Endothelial cell of umbilical vein (primary cell): ENCODE data around the gene NES.

Experiments
- CTCF ChIP-seq, 2 donors: IDR thresholded peaks; 1 replicate in 1 of 2; 2 replicates in 1 of 2; pipeline ENCODE4 v1.5.1; 2011; ENCODE audit warnings: low read length in 2 of 2, mild to moderate bottlenecking in 2 of 2, moderate library complexity in 2 of 2, control low read depth in 1 of 2, inconsistent platforms in 1 of 2, low read depth in 1 of 2; ENCODE audit not compliant: insufficient read depth in 1 of 2; ENCODE audit errors: extremely low read depth in 1 of 2
- EZH2 ChIP-seq: IDR thresholded peaks from 2 replicates; pipeline ENCODE4 v1.6.1; 2012; ENCODE audit warnings: borderline replicate concordance, low read depth, mild to moderate bottlenecking, moderate library complexity, low read length, inconsistent platforms; ENCODE audit not compliant: severe bottlenecking
- FOS ChIP-seq: IDR thresholded peaks from 2 replicates; pipeline ENCODE4 v1.6.1; 2011; ENCODE audit warnings: mild to moderate bottlenecking, low read length, moderate library complexity, borderline replicate concordance; ENCODE audit not compliant: insufficient read depth
- GATA2 ChIP-seq: IDR thresholded peaks from 2 replicates; pipeline ENCODE4 v1.7.0; 2011; ENCODE audit warnings: low read depth, mild to moderate bottlenecking, moderate library complexity, mixed read lengths, low read length; ENCODE audit not compliant: insufficient read length, insufficient read depth
- JUN ChIP-seq: IDR thresholded peaks from 2 replicates; pipeline ENCODE4 v1.6.1; 2011; ENCODE audit warnings: borderline replicate concordance, low read depth; ENCODE audit not compliant: insufficient read length, insufficient read depth
- MAX ChIP-seq: IDR thresholded peaks from 2 replicates; pipeline ENCODE4 v1.6.1; 2011; ENCODE audit not compliant: insufficient read depth, insufficient read length
- MYC ChIP-seq: IDR thresholded peaks from one replicate; pipeline ENCODE4 v1.6.1; 2011; ENCODE audit warnings: mild to moderate bottlenecking, low read depth, low read length
- POLR2A ChIP-seq: IDR thresholded peaks from 2 replicates; pipeline ENCODE4 v1.6.1; 2012; ENCODE audit warnings: low read depth, mild to moderate bottlenecking, control low read depth, low read length
- POLR2AphosphoS5 ChIP-seq: IDR thresholded peaks from 2 replicates; pipeline ENCODE4 v1.6.1; 2012; ENCODE audit warnings: low read depth, mild to moderate bottlenecking, control low read depth, low read length, moderate library complexity; ENCODE audit not compliant: insufficient read depth

GRCh38 chr1:156706657-156707416 lies 29.6 kb upstream of the NES start:
- no peak for TF ChIP-seq POLR2A
- TF ChIP-seq CTCF (IDR thresholded peaks at IDR 0.05; ENCODE audit: extremely low read depth in 1 of 2, insufficient read depth in 1 of 2, low read depth in 1 of 2, low read length in 2 of 2) = no peak
- TF ChIP-seq EZH2 = no peak
- TF ChIP-seq JUN = no peak
- TF ChIP-seq MAX = no peak
- no peak for TF ChIP-seq POLR2AphosphoS5
- no peak for TF ChIP-seq FOS
- TF ChIP-seq GATA2 = no peak
- no peak for TF ChIP-seq MYC
